ENCODE results near the gene TUBA3E.
"Not testable (repeated sequence)": the region's sequence is repeated elsewhere in the genome, so short reads cannot be mapped to it uniquely, and the experiment has no call there.

The TUBA3E gene

GRCh38 chr2:130181880-130182682 is 16.2 kb downstream of the TUBA3E start, which contains the start of gene MZT2B:
MZT2B (plus strand) TSS chr2:130182262; CDS start chr2:130182283, 21 bp downstream.
- Histone ChIP-seq H3K27ac (replicated peaks) (peak within 1 kb of the TSS; percentile 97), H3K4me3 (replicated peaks; ENCODE audit: insufficient read depth, low read length) (peak within 1 kb of the TSS; percentile 94)
- H3K27me3 ChIP-seq (ENCODE audit: insufficient read depth, poor library complexity, severe bottlenecking) = not testable (repeated sequence)
- DNase-seq (ENCODE audit: low read depth in 1 of 2, low spot score in 1 of 2) = peak; percentile 58 to 90
- peak; percentile 26 for TF ChIP-seq CTCF (IDR thresholded peaks at IDR 0.05; ENCODE audit: insufficient read depth, low read length)
- TF ChIP-seq POLR2AphosphoS5 (IDR thresholded peaks at IDR 0.05; ENCODE audit: low read depth) = 0 out of 2 replicates have a peak, but pooled peaks have one; percentile 13

GRCh38 chr2:130181325-130181879 is 16.8 kb downstream of the TUBA3E start, which contains the start of gene SMPD4:
SMPD4 (minus strand) TSS chr2:130181602; CDS start chr2:130176592, 5,010 bp downstream.
- DNase-seq (ENCODE audit: low read depth in 1 of 2, low spot score in 1 of 2) = peak; percentile 81 to 96
- Histone ChIP-seq H3K27ac (replicated peaks) (peak within 1 kb of the TSS; percentile 97), H3K27me3 (ENCODE audit: insufficient read depth, poor library complexity, severe bottlenecking) (no peaks in the 10 kb centered on the region), H3K4me3 (replicated peaks; ENCODE audit: insufficient read depth, low read length) (peak within 1 kb of the TSS; percentile 94)
- no peak for TF ChIP-seq CTCF (IDR thresholded peaks at IDR 0.05; ENCODE audit: insufficient read depth, low read length)
- TF ChIP-seq POLR2AphosphoS5 (IDR thresholded peaks at IDR 0.05; ENCODE audit: low read depth) = no peak; the same call in 1 of the 2 replicates
- peak; percentile 39 for TF ChIP-seq REST (IDR thresholded peaks at IDR 0.05; ENCODE audit: insufficient replicate concordance, low read depth)
- no peak; the same call in 1 of the 2 replicates for TF ChIP-seq SPI1 (IDR thresholded peaks at IDR 0.05; ENCODE audit: borderline replicate concordance, low read depth)

GRCh38 chr2:130180404-130181324 is 17.6 kb downstream of the TUBA3E start:
- Histone ChIP-seq H3K4me3 (replicated peaks; ENCODE audit: insufficient read depth, low read length) (peak overlapping the region; percentile 94), H3K27ac (replicated peaks) (peak overlapping the region; percentile 97)
- not testable (repeated sequence) for DNase-seq (ENCODE audit: low read depth in 1 of 2, low spot score in 1 of 2); H3K27me3 ChIP-seq (ENCODE audit: insufficient read depth, poor library complexity, severe bottlenecking)

GRCh38 chr2:130174866-130175265 is 23.4 kb downstream of the TUBA3E start:
- not testable (repeated sequence) for DNase-seq (ENCODE audit: low read depth in 1 of 2, low spot score in 1 of 2); H3K27ac ChIP-seq (replicated peaks)

GRCh38 chr2:130169896-130170295 is 28.3 kb downstream of the TUBA3E start:
- TF ChIP-seq CTCF (IDR thresholded peaks at IDR 0.05; ENCODE audit: insufficient read depth, low read length) (no peak), SPI1 (IDR thresholded peaks at IDR 0.05; ENCODE audit: borderline replicate concordance, low read depth) (no peak), REST (IDR thresholded peaks at IDR 0.05; ENCODE audit: insufficient replicate concordance, low read depth) (no peak), GABPA (IDR thresholded peaks at IDR 0.05; ENCODE audit: low read depth) (no peak), POLR2AphosphoS5 (IDR thresholded peaks at IDR 0.05; ENCODE audit: low read depth) (no peak)
- H3K4me3 ChIP-seq (replicated peaks; ENCODE audit: insufficient read depth, low read length) = no peak overlapping the region

More at GRCh38 chr2:130174866-130175265, 23.4 kb downstream of the TUBA3E start:
- not testable (repeated sequence) for H3K4me3 ChIP-seq (replicated peaks; ENCODE audit: insufficient read depth, low read length); H3K27me3 ChIP-seq (ENCODE audit: insufficient read depth, poor library complexity, severe bottlenecking)

GRCh38 chr2:130169163-130169562 is 29.1 kb downstream of the TUBA3E start:
- DNase-seq (ENCODE audit: low read depth in 1 of 2, low spot score in 1 of 2); H3K27me3 ChIP-seq (ENCODE audit: insufficient read depth, poor library complexity, severe bottlenecking); H3K27ac ChIP-seq (replicated peaks); H3K4me3 ChIP-seq (replicated peaks; ENCODE audit: insufficient read depth, low read length): not testable (repeated sequence)

More at GRCh38 chr2:130169896-130170295, 28.3 kb downstream of the TUBA3E start:
- no peak overlapping the region for H3K27ac ChIP-seq (replicated peaks)
- no peak for DNase-seq (ENCODE audit: low read depth in 1 of 2, low spot score in 1 of 2)
- H3K27me3 ChIP-seq (ENCODE audit: insufficient read depth, poor library complexity, severe bottlenecking) = no peaks in the 10 kb centered on the region
